WTC11 (cell line): ENCODE measurements around the gene ASCC1. TPM values are rescaled to one million over a fixed set of nuclear protein-coding genes. Genes with fewer than 3 reads are reported as not detected.
A peak's percentile ranks its signal among the peaks of the same experiment; 100 is the strongest.

Source experiments
- ATAC-seq: fragments of 200-7000 bp; cut with Tn5 transposase; 2 replicates; pipeline ENCODE4 v1.10.0; 2021; ENCODE audit warnings: mild to moderate bottlenecking, moderate library complexity
- CTCF ChIA-PET: fragments of 300-600 bp; sonication (Branson Sonifier 250); formaldehyde crosslinking; loops from one replicate; lab custom pipeline; 2021; ENCODE audit warnings: antibody characterized with exemption; lab: Charles Lee
- POLR2A ChIA-PET: fragments of 350-600 bp; sonication (Branson Sonifier 250); formaldehyde crosslinking; loops from one replicate; lab custom pipeline; 2021; ENCODE audit warnings: antibody characterized with exemption; lab: Charles Lee
- DNase-seq: peaks from one replicate; pipeline ENCODE4 v3.0.0; 2021; ENCODE audit warnings: low spot score
- H3K27ac Mint-ChIP-seq: 2 replicates; pipeline ENCODE4 v1.8.0; 2021; ENCODE audit warnings: mixed read lengths
- H3K27me3 Mint-ChIP-seq: 2 replicates; pipeline ENCODE4 v1.8.0; 2021; ENCODE audit warnings: low read depth, mild to moderate bottlenecking, moderate library complexity, mixed read lengths
- H3K36me3 Mint-ChIP-seq: 2 replicates; pipeline ENCODE4 v1.8.0; 2021; ENCODE audit warnings: mixed read lengths
- H3K4me1 Mint-ChIP-seq: 2 replicates; pipeline ENCODE4 v1.8.0; 2022; ENCODE audit warnings: mixed read lengths
- H3K4me3 Mint-ChIP-seq: 2 replicates; pipeline ENCODE4 v1.8.0; 2021; ENCODE audit warnings: mild to moderate bottlenecking, moderate library complexity, mixed read lengths
- H3K9me3 Mint-ChIP-seq: 2 replicates; pipeline ENCODE4 v1.8.0; 2021; ENCODE audit warnings: mixed read lengths
- ETV6 ChIP-seq: sonication (generic); formaldehyde crosslinking; IDR thresholded peaks from 2 replicates; pipeline ENCODE4 v1.8.1; 2022; ENCODE audit warnings: mild to moderate bottlenecking, missing genetic modification reagents
- FOXP1 ChIP-seq: sonication (generic); formaldehyde crosslinking; IDR thresholded peaks from 2 replicates; pipeline ENCODE4 v1.8.0; 2022; ENCODE audit warnings: missing genetic modification reagents, mild to moderate bottlenecking, moderate library complexity, borderline replicate concordance
- GTF2I ChIP-seq: fragments of 250-450 bp; sonication (Bioruptor Pico); conservative IDR thresholded peaks from 2 replicates; pipeline ENCODE4 v1.4.0; 2021; ENCODE audit warnings: mild to moderate bottlenecking
- HMGA2 ChIP-seq: fragments of 250-450 bp; sonication (Bioruptor Pico); IDR thresholded peaks from 2 replicates; pipeline ENCODE4 v1.4.0; 2021; ENCODE audit warnings: mild to moderate bottlenecking, moderate library complexity
- JAZF1 ChIP-seq: fragments of 250-450 bp; sonication (Bioruptor Pico); IDR thresholded peaks from 2 replicates; pipeline ENCODE4 v1.9.0; 2021; ENCODE audit warnings: moderate library complexity, mild to moderate bottlenecking, inconsistent platforms
- NFE2L1 ChIP-seq: sonication (generic); formaldehyde crosslinking; IDR thresholded peaks from 2 replicates; pipeline ENCODE4 v1.8.1; 2023; ENCODE audit warnings: missing genetic modification reagents
- NFYB ChIP-seq: sonication (generic); formaldehyde crosslinking; conservative IDR thresholded peaks from 2 replicates; pipeline ENCODE4 v1.8.0; 2022; ENCODE audit warnings: low read depth, missing genetic modification reagents
- NR1H2 ChIP-seq: sonication (generic); formaldehyde crosslinking; IDR thresholded peaks from 2 replicates; pipeline ENCODE4 v1.9.0; 2021; ENCODE audit warnings: mild to moderate bottlenecking, moderate library complexity, missing genetic modification reagents
- NR3C1 ChIP-seq: sonication (generic); formaldehyde crosslinking; conservative IDR thresholded peaks from 2 replicates; pipeline ENCODE4 v1.8.1; 2023; ENCODE audit warnings: low read depth, mild to moderate bottlenecking, missing genetic modification reagents
- OVOL2 ChIP-seq: fragments of 250-450 bp; sonication (Bioruptor Pico); IDR thresholded peaks from 2 replicates; pipeline ENCODE4 v1.9.0; 2021; ENCODE audit warnings: mild to moderate bottlenecking, borderline replicate concordance
- PRRX2 ChIP-seq: fragments of 250-450 bp; sonication (Bioruptor Pico); IDR thresholded peaks from 2 replicates; pipeline ENCODE4 v1.8.0; 2021; ENCODE audit warnings: mild to moderate bottlenecking
- ZNF232 ChIP-seq: sonication (generic); formaldehyde crosslinking; IDR thresholded peaks from 2 replicates; pipeline ENCODE4 v1.8.0; 2022; ENCODE audit warnings: mild to moderate bottlenecking, missing genetic modification reagents
- total RNA-seq: library from RNA; stranded (reverse); gene quantifications from 3 replicates; pipeline ENCODE4 v1.2.3, GENCODE V29; 2021
- TF ChIP-seq, protein P1 (sequence below): fragments of 250-450 bp; sonication (Bioruptor Pico); IDR thresholded peaks from 2 replicates; pipeline ENCODE4 v2.1.2; 2022; ENCODE audit warnings: mild to moderate bottlenecking, moderate library complexity
- TF ChIP-seq, protein P2 (sequence below): sonication (generic); formaldehyde crosslinking; IDR thresholded peaks from 2 replicates; pipeline ENCODE4 v1.8.0; 2023; ENCODE audit warnings: mild to moderate bottlenecking, missing genetic modification reagents
- TF ChIP-seq, protein P3 (sequence below): fragments of 250-450 bp; sonication (Bioruptor Pico); conservative IDR thresholded peaks from 2 replicates; pipeline ENCODE4 v1.9.0; 2021; ENCODE audit warnings: mild to moderate bottlenecking
- TF ChIP-seq, protein P4 (sequence below): sonication (generic); formaldehyde crosslinking; IDR thresholded peaks from 2 replicates; pipeline ENCODE4 v1.8.0; 2022; ENCODE audit warnings: mild to moderate bottlenecking, missing genetic modification reagents
- TF ChIP-seq, protein P5 (sequence below): sonication (generic); formaldehyde crosslinking; IDR thresholded peaks from 2 replicates; pipeline ENCODE4 v1.8.0; 2022; ENCODE audit warnings: mild to moderate bottlenecking, missing genetic modification reagents
- TF ChIP-seq, protein P6 (sequence below): sonication (generic); formaldehyde crosslinking; IDR thresholded peaks from 2 replicates; pipeline ENCODE4 v1.8.1; 2022; ENCODE audit warnings: mild to moderate bottlenecking, moderate library complexity, missing genetic modification reagents

Gene ASCC1
- total RNA-seq, 1 experiment from 2014 or later: 30.4 TPM

DNA sequence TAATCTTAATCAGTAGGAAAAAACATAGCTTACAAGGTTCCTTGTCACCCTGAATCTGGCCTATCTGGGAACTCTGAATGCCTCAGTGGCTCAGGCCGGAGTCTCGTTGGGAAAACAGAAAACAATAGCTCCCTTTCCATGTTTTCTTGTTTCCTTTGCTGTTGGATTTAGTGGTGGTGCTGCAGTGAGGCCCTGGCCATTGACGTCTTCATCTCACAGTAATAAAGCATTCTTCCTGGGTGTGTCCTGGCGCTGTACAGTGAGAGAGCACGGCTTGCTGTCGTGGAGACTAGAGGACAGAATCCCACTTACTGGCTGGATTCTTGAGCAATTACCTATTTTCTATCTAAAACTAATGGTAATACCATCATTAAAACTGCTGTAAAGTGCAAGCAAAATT lies 126.5 kb downstream of the ASCC1 start (continued):
- TF ChIP-seq JAZF1 (CRISPR knock-in tag): no peak
- no peak for TF ChIP-seq GTF2I
- TF ChIP-seq, protein P1, sequence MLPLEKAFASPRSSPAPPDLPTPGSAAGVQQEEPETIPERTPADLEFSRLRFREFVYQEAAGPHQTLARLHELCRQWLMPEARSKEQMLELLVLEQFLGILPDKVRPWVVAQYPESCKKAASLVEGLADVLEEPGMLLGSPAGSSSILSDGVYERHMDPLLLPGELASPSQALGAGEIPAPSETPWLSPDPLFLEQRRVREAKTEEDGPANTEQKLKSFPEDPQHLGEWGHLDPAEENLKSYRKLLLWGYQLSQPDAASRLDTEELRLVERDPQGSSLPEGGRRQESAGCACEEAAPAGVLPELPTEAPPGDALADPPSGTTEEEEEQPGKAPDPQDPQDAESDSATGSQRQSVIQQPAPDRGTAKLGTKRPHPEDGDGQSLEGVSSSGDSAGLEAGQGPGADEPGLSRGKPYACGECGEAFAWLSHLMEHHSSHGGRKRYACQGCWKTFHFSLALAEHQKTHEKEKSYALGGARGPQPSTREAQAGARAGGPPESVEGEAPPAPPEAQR (CRISPR knock-in tag): no peak
- no peak for TF ChIP-seq ZNF232
- TF ChIP-seq, protein P2, sequence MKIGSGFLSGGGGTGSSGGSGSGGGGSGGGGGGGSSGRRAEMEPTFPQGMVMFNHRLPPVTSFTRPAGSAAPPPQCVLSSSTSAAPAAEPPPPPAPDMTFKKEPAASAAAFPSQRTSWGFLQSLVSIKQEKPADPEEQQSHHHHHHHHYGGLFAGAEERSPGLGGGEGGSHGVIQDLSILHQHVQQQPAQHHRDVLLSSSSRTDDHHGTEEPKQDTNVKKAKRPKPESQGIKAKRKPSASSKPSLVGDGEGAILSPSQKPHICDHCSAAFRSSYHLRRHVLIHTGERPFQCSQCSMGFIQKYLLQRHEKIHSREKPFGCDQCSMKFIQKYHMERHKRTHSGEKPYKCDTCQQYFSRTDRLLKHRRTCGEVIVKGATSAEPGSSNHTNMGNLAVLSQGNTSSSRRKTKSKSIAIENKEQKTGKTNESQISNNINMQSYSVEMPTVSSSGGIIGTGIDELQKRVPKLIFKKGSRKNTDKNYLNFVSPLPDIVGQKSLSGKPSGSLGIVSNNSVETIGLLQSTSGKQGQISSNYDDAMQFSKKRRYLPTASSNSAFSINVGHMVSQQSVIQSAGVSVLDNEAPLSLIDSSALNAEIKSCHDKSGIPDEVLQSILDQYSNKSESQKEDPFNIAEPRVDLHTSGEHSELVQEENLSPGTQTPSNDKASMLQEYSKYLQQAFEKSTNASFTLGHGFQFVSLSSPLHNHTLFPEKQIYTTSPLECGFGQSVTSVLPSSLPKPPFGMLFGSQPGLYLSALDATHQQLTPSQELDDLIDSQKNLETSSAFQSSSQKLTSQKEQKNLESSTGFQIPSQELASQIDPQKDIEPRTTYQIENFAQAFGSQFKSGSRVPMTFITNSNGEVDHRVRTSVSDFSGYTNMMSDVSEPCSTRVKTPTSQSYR (CRISPR knock-in tag): no peak
- TF ChIP-seq, protein P3, sequence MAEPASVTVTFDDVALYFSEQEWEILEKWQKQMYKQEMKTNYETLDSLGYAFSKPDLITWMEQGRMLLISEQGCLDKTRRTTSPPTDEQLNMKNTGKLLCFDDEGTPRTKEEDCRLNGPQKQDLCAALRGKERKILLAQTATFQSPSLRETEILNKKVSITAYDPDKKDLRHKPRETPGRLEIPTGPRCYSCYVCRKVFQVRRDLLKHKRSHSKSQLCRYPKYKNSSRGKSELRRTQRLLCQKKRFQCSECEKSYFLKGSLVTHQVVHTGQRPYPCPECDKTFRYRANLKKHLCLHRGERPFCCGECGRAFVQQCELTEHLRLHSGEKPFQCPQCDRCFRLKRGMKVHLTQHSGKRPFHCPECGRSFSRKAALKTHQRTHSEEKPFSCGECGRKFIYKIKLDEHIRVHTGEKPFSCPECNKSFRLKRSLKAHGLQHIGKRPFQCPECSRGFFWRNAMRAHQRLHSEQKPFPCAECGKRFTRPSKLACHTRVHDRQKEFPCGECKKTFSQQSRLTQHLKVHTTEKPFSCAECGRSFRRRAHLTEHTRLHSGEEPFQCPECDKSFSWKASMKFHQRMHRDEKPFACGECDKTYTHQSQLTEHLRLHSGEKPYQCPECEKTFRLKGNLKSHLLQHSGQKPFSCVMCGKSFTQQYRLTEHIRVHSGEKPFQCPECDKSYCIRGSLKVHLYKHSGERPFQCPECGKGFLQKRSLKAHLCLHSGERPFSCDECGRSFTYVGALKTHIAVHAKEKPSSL (CRISPR knock-in tag): no peak
- TF ChIP-seq, all 79 proteins: peak for 0

DNA sequence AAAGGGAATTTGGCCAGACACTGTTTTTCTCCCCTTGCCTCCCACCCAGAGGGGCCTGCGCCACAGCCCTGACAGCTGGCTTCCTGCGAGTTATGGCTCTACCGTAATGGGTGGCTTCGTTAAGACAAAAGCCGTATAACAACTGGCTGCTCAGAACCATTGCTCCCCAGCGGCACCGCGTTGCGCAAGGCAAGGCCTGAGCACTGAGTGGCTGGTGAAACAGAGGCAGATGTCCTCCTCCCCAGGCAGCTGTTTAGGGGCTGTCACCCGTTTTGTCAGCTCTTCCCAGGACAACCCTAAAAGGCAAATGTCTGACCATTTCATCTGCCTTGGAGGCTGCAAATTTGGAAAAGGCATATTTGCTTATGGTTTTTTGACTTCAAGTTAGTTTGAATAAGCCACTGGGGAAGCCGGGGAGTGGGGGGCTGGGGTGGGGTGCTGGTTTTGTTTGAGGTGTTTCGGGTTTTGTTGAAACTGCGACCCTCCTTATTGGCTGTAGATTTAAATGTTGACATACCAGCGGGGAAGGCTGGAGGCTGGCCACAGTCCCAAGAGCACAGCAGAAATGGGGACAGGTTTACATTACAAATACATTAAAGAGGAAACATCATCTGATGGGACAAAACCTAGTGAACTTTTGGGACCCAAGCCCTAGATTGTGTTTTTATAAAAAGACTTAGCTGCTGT lies 127.0 kb downstream of the ASCC1 start:
- ATAC-seq (peak; percentile 23), DNase-seq (peak; percentile 39)
- ChIA-PET POLR2A (interaction anchor here (0.7 to 1.7 kb wide), 4 partner anchors 126 to 185 kb away, joined by 3 to 6 read pairs (median 4); partner anchors contain the start of genes ANAPC16, ASCC1 and DDIT4), CTCF (interaction anchor here (0.7 to 3.8 kb wide), 10 partner anchors 19 to 480 kb away, joined by 3 to 32 read pairs (median 4); no protein-coding TSS in a partner anchor)
- Mint-ChIP-seq H3K4me1 (peaks cover 24% of the 10 kb centered on the region), H3K4me3 (peak overlapping the region; percentile 82), H3K9me3 (no peaks in the 10 kb centered on the region), H3K27me3 (peaks cover 55% of the 10 kb centered on the region), H3K36me3 (no peaks in the 10 kb centered on the region), H3K27ac (no peak overlapping the region)
- TF ChIP-seq OVOL2 (CRISPR knock-in tag) (no peak), NFYB (no peak), FOXP1 (CRISPR knock-in tag) (no peak), HMGA2 (CRISPR knock-in tag) (no peak), ETV6 (no peak), NR1H2 (CRISPR knock-in tag) (no peak), PRRX2 (no peak), NFE2L1 (CRISPR knock-in tag) (no peak), ZNF232 (no peak), GTF2I (no peak), NR3C1 (CRISPR knock-in tag) (no peak)
- TF ChIP-seq, protein P4, sequence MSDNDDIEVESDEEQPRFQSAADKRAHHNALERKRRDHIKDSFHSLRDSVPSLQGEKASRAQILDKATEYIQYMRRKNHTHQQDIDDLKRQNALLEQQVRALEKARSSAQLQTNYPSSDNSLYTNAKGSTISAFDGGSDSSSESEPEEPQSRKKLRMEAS (CRISPR knock-in tag): no peak
- TF ChIP-seq, protein P5, sequence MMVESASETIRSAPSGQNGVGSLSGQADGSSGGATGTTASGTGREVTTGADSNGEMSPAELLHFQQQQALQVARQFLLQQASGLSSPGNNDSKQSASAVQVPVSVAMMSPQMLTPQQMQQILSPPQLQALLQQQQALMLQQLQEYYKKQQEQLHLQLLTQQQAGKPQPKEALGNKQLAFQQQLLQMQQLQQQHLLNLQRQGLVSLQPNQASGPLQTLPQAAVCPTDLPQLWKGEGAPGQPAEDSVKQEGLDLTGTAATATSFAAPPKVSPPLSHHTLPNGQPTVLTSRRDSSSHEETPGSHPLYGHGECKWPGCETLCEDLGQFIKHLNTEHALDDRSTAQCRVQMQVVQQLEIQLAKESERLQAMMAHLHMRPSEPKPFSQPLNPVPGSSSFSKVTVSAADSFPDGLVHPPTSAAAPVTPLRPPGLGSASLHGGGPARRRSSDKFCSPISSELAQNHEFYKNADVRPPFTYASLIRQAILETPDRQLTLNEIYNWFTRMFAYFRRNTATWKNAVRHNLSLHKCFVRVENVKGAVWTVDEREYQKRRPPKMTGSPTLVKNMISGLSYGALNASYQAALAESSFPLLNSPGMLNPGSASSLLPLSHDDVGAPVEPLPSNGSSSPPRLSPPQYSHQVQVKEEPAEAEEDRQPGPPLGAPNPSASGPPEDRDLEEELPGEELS (CRISPR knock-in tag): no peak
- TF ChIP-seq, protein P2 (CRISPR knock-in tag): no peak
- TF ChIP-seq, protein P6, sequence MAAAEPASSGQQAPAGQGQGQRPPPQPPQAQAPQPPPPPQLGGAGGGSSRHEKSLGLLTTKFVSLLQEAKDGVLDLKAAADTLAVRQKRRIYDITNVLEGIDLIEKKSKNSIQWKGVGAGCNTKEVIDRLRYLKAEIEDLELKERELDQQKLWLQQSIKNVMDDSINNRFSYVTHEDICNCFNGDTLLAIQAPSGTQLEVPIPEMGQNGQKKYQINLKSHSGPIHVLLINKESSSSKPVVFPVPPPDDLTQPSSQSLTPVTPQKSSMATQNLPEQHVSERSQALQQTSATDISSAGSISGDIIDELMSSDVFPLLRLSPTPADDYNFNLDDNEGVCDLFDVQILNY (CRISPR knock-in tag): no peak
